Left kidney (tissue), 2 donors: ENCODE data around the gene MRPS2. TPM values are rescaled to one million over a fixed set of nuclear protein-coding genes. Genes with fewer than 3 reads are reported as not detected.
"Not testable (repeated sequence)": the region's sequence is repeated elsewhere in the genome, so short reads cannot be mapped to it uniquely, and the experiment has no call there.

Source experiments
- DNase-seq: peaks from one replicate; pipeline ENCODE4 v3.0.0-alpha.2; 2013
- polyA plus RNA-seq: library from polyadenylated mRNA; unstranded; fragments of 120-200 nt; gene quantifications from one replicate; pipeline ENCODE4 v1.2.1, GENCODE V29; 2013; ENCODE audit not compliant: insufficient read length

The MRPS2 gene
- polyA plus RNA-seq, 1 donor = 44.4 TPM

DNA sequence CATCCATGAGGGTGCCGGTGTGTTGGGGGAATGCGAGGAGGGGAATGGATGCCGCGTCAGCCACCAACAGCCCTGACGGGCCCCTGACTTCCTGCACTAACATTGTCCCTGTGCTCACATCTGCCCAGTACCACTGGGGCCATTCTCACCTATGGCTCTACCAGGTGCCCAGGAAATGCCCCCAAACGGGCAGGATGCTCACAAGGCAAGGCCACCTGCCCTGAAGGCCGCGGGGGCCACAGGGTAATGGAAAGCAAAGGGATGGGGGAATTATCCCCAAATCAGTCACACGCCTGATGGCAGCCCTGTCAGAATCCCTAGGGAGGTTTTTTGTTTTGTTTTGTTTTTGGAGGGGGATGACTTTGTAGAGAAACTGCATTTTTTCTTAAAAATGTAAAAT is 13.4 kb downstream of the MRPS2 start:
- not testable (repeated sequence) for DNase-seq

DNA sequence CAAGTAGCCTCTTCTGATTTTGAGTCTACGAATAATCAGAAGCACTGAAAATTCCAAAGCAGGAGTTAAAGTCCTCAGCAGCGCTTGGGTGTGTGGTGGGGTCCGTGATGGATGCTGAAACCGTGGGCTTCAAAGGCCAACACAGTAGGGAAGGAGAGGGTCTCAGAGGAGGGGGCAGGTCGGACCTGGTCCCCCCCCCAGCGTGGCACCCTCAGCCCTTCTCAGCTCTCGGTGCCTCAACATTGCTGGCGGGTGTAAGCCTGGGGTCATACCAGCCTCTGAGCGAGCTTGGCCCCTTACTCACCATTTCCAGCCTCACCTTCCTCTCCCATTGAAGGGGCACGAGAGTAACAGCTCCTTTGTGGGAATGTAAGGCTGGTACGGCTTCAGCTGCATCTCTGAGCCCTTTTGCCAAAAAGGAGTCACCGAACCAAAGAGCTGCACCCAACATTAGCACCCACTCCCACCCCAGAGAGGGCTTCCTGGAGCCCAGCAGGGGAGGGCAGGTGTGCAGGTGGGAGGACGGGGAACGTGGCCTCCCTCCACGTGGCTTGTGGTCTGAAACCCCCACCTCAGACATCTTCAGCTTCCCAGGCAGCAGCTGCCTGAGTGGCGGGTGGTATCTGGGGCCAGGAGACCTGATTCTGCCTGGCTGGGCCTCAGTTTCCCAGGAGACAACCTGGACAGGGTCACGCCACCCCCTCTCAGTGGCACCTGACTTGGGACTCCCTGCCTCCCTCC is 14.0 kb downstream of the MRPS2 start:
- no peak for DNase-seq

DNA sequence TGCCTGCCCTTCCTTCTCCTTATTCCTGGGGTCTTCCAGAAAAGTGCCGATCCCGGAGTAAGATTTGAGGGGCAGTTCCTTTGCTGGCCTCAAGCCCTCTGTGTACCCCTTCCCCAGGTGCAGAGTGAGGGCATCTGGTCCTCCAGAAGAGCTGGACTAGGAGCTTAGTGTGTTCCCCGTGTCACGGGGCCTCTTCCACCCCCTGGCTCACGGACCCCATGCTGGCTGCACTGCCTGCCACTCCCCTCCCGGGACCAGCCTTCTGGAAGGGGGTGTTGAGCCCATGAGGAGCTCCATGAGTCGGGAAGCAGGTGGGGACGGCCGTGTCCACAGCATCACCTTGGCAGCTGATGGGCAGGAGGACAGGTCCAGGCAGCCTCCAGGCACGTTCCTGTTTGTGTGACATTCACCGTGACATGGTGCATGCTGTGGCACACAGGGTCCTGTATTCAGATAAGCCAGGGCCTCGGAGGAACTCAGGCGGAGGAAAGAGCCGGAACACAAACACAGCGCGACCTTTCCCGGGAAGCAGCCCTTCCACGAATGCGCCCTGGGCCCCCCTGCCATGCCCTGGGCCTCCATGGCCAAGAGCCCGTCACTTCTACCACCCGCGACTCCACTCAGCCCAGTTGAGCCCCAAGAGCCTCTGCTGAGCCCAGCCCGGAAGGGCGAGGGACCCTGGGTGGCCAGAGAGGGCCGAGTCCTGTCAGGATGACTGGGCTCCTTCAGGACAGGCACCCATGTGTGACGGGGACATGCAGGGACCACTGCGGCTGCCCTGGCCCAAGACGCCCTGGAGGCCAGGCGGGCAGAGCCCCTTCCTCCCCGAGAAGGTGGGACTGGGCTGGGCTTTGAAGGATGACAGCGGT is 14.8 kb downstream of the MRPS2 start:
- DNase-seq = no peak

DNA sequence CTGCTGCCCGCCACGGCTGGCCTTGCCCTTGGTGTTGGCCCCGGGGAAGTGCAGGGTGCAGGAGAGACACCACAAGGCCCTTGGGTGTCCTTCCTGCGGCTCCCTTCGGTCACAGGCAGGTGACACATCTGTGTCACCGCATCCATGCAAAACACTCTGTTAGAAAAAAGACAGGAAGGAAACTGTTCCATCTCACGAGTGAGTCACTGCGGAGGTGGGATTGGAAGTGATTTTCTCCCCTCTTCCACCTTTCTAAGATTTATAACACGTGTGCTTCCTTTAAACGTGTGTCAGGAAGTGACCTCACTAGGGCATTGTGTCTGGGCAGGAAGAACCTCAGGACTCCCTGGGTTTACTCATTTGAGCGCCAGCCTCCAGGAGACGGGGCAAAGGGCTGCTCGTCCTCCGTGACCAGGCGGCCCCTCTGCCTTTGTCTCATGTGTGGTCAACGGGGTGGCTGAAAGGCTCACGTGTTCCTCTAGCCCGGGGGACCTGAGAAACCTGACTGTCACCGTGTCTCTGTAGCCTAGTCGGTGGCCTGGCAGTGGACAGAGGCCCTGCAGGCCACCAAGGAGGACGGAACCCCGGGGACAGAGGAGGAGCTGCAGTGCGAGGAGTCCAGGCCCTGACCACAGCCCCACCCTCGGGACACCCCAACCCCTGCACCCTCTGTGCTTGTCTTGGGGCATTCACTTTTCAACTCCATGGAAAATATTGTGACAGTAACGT is 15.8 kb downstream of the MRPS2 start:
- DNase-seq = no peak

DNA sequence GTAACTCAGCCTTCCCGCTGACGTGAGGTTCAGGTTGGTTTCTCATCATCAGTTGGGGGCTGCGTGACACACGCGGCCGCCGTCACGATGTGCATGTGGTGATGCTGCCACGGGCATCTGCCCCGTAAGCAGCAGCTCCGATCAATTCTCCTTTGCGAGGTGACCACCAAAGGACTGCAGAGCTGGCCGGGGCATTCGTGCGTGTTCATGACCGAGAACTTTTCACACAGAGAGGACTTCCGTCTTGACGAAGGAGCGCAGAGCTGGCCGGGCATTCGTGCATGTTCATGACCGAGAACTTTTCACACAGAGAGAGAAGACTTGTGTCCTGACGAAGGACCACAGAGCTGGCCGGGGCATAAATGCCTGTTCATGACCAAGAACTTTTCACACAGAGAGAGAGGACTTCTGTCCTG is 16.9 kb downstream of the MRPS2 start:
- no peak for DNase-seq

DNA sequence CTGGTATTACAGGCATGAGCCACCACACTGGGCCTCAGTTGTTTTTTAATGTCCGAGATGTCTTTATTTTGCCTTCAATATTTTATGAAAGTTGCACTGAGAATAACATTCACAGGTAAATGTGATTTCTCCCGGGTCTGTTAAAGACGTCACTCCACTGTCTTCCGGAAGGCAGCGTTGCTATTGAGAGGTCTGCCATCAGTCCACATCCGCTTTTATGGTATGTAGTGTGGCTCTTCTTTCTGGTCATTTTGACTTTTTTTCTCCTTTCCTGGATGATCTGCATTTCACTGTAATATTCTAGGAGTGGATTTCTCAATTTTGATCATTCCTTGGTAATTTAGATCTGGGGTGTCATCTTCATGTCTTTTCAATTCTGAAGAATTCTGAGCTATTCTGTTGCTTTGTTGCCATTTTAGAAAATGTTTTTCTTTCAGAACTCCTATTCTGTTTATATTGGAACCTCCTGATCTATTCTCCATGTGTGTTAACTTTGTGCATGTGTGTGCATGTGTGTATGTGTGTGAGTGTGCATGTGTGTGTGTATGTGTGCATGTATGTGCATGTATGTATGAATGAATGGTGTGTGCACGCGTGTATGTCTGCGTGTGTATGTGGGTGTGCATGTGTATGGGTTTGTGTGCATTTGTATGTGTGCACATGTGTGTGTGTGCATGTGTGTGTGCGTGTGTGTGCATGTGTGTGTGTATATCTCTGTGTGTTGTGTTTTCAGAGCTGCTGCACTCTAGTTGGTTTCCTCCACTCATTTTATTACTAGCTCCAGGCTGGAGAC is 18.9 kb downstream of the MRPS2 start:
- no peak for DNase-seq

DNA sequence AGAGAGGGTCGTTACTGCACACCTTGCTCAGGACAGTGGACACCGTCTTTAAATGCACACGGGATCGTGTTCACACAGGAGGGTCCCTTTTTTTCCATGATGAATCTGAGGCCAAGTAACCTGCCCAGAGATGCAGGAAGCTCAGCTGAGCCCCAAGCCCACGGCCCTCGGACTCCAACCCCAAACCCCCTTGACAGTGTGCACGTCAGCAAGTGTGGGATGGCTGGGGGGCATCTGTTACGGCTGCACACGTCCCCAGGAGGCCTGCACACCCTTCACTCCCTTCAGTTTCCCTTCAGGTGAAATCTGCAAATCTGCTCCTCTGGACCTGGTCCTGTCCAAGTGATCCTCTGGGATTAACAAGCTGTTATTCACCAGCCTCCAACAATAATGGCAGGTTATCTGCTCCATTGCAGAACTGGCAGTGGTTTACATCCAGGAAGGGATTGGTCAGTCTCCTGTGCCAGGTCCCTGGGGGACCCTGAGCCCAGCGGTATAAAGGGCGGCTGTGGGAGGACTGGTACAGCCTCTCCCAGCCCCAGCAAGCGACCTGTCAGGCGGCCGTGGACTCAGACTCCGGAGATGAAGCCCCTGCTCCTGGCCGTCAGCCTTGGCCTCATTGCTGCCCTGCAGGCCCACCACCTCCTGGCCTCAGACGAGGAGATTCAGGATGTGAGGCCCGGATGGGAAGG is 20.6 kb downstream of the MRPS2 start, which contains the start of gene LCN1:
LCN1 (plus strand) TSS at position 525 of the 692 bp plus-strand sequence; CDS start at position 583, 58 bp downstream.
- DNase-seq = no peak

DNA sequence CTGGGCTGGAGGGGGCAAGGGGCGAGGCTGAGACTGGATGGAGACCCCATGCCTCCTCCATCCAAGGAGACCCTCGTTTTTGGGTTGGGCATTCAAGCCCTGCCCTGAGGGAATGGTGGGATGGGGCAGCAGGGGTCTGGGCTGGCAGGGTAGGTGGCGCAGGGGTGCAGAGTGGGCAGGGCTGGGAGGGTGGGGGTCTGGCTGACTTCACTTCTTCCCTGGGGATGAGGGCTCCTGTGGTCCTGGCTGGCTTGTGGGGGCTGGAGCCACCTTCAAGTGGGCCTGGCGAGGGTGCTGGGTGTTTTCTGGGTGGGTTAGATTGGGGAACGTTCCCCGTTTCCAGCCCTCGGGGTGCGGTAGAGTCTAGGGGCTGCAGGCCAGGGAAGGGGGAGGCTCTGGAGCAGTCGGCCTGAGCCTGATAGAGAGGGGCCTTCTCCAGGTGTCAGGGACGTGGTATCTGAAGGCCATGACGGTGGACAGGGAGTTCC is 21.2 kb downstream of the MRPS2 start:
- DNase-seq = no peak

DNA sequence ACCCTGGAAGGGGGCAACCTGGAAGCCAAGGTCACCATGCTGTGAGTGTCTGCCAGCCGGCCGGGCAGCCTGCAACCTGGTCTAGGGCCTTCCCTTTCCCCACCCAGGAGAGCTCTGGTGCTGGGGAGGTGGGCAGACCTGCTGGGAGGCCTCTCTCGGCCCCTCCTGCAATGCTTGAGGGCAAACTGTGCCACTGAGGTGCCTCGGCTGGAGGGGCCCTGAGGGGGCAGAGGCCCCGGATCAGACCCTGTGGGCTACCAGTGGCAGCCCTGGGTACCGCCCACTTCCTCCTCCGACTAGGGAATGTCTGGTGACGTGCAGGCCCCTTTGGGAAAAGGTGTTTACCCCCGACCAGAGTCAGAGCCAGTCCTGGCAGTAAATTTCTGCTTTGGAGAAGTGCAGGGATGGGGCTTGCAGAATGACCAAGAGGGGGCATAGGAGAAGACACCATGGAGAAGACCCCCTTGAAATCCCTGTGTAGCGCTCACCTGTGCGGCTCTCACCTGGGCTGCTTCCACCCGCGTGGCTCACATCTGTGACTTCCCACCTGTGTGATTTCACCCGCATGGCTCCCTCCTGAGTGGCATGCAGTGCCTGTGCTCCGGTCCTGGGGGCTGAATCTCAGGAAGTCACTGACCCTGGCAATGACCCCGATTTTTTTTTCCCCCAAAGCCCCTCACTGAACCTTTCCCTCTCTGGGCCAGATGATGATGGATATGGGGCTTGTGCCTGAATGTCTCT is 21.8 kb downstream of the MRPS2 start:
- no peak for DNase-seq

DNA sequence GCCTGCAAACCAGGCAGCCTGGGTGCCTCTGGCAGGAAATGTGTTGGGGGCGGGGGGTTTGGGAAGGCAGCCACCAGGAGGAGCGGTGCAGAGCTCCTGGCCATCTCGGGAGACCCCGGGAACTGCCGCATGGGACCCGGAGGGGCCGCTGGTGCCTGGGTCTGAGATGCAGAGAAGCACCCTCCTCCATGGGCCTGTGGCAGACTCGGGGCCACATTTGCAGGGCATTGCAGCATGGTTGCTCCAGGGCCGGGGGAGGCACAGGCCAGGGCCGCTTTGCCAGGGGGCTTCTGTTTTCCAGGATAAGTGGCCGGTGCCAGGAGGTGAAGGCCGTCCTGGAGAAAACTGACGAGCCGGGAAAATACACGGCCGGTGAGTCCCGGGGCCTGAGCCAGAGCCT is 22.4 kb downstream of the MRPS2 start:
- DNase-seq = no peak

DNA sequence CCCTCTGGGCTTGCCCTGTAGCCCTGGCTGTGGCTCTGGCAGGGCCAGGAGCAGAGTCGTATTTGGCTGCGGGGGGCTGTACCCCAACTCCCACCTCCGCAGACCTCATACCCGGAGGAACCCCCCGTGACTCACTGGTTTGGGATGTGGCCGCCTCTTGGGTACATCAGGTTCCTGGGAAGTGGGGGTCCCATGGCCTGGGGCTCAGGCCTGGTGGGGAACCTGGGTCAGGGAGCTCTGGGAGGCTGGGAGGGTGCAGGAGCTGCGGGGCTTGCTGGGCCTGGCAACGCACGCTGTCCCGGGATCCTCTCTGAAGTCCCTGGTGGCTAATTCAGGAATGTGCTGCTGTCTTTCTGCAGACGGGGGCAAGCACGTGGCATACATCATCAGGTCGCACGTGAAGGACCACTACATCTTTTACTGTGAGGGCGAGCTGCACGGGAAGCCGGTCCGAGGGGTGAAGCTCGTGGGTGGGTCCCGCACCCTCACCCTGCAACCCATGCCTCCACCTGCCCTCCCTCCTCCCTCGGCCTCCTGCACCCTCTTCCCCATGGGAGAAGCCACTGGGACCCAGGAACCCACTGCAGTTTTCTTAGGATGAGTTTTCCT is 23.1 kb downstream of the MRPS2 start:
- no peak for DNase-seq

DNA sequence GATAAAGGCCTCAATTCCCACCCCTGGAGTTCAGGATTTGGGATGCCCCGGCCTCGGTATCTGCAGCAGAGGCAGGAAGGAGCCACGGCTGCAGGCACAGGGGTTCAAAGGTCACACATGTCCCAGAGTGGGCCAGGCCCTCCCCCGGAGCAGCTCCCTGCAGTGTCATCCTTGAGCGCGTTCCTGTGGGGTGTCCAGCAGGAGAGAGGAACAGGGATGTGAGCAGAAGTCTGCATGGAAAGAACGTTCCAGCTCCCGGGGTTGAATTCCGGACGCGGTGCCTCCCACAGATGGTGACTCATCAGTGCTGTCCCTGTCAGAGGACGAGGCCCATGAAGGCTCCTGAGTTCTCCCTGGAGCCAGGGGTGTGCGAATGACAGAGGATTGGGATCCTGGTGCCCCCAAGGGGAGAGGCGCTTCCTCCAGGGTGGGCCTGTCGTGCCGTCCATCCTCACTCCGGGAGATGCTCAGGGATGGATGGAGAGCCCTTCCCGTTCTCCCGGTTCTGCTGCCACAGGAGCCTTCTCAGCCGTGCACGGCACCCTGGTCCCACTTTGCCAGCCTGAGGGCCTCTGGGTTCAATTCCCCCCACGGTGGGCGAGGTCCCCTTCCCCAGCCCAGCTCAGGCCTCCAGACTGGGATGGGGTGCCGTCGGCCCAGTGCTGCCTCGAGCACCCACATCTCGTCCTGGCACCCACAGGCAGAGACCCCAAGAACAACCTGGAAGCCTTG is 23.8 kb downstream of the MRPS2 start:
- no peak for DNase-seq

DNA sequence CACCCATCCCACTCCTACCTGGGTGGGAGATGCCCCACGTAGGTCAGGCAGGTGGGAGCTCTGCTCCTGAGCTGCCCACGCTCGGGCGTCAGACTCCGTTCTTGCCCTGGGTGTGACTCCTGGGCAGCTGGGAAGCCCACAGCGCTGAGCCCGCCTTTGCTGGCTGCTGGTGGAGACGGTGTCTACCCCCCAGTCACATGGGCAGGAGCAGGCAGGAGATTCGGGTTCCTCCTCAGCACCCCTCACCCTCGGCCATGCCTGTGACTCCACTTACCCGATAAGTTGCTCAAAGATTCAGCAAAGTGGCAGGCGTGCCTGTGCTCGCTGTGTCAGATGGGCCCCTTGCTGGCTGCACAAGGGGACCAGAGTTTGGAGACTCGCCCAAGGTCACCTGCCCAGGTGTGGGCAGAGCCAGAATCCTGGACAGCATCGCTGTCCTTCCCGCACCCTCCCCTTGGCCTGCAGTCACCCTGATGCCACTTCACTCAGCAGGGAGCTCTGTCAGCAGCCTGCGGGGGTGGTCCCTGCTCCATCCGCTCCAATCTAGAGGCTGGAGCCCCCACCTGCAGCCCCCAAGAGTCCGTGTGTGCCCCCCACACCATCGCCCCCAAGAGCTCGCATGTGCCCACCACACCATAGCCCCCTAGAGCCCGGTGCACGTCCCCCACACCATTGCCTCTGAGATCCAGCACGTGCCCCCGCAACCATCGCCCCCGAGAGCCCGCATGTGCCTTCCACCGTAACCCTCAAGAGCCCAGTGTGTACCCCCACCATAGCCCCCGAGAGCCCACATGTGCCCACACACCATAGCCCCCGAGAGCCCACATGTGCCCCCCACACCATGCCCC is 25.0 kb downstream of the MRPS2 start:
- no peak for DNase-seq

DNA sequence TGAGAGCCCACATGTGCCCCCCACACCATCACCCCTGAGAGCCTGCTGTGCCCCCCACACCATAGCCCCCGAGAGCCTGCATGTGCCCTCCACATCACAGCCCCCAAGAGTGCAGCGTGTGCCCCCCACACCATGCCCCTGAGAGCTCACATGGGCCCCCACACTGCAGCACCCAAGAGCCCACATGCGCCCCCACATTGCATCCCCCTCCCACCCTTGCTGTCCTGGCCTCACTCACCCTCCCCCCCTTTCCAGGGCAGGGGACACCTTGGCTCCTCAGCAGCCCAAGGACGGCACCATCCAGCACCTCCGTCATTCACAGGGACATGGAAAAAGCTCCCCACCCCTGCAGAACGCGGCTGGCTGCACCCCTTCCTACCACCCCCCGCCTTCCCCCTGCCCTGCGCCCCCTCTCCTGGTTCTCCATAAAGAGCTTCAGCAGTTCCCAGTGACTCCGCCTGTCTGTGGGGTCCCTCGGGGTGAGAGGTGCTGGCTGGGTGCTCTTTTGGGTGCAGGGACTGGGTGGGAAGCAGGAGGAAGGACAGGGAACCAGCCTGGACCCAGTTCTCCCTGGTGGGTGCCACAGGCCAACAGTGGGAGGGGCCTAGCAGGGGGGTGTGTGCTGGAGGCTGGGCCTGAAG is 25.7 kb downstream of the MRPS2 start:
- DNase-seq = no peak

DNA sequence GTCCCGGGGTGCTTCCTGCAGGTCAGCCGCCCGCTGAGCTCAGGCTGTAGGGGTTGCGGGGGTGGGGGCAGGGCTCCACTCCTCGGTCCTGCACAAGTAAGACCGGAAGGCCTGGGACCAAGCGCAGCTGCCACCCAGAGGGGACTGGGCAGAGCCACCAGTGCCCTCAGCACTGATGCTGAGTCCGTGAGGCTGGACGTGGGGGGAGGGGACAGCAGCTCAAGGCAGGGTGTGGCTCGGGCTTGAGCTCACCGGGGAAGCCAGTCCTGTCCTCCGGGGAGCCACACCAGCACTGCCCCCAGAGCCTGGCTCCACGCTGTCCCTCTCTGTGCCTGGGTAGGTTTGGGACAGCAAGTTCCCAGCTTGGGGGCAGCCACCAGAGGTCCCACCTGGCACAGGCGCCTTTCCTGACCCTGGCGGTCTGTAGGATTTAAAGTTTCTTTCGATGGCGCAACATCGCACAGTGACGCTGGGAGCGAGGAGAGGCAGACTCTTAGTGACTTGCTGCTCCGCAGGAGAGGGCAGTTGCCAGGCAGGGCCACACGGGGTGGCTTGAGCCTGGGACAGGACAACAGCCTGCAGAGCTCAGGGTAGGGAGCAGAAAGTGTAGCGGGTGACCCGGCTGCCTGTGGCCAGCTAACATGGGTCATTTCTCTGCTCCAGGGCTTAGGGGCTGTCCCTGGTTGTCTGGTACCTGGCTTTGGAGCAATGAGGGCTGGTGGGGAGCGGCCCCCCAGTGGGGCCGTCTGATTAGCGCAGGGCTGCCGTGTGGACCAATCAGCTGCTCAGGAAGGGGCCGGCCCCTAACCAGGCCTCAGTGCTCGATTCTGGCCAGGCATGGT is 26.5 kb downstream of the MRPS2 start:
- no peak for DNase-seq

DNA sequence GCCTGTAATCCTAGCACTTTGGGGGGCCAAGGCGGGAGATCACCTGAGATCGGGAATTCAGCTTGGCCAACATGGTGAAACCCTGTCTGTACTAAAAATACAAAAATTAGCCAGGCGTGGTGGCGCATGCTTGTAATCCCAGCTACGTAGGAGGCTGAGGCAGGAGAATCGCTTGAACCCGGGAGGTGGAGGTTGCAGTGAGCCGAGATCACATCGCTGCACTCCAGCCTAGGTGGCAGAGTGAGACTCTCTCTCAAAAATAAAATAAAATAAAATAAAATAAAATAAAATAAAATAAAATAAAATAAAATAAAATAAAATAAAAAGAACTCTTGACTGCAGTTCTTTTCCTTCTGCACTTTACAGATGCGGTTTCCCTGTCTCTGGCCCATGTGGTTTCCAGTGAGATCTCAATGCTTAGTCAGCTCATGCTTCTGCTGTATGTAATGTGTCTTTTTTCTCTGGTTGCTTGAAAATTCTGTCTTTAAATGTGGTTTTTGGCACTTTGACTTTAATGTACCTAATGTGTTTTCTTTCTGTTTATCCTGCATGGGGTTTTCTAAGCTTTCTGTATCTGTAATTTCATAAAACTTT is 28.5 kb downstream of the MRPS2 start:
- DNase-seq = not testable (repeated sequence)
